Peyer's patch (tissue), 4 donors: ENCODE data around the gene MYO1H. TPM values are rescaled to one million over a fixed set of nuclear protein-coding genes. Genes with fewer than 3 reads are reported as not detected.

Source experiments
- DNase-seq, 3 donors: peaks; one replicate each; pipeline ENCODE4 v3.0.0-alpha.2; 2017 to 2019
- H3K27ac ChIP-seq, 4 donors: fragments of 200-600 bp; sonication (generic); one replicate each; pipeline ENCODE4 v1.5.1; 2016 to 2019
- H3K27me3 ChIP-seq, 2 donors: fragments of 200-600 bp; sonication (generic); one replicate each; pipeline ENCODE4 v1.5.1; 2019
- H3K36me3 ChIP-seq, 3 donors: fragments of 200-600 bp; sonication (generic); one replicate each; pipeline ENCODE4 v1.5.1; 2016 to 2019
- H3K4me1 ChIP-seq, 4 donors: fragments of 200-600 bp; sonication (generic); one replicate each; pipeline ENCODE4 v1.5.1; 2016 to 2019
- H3K4me3 ChIP-seq, 4 donors: fragments of 200-600 bp; sonication (generic); 1 replicate in 3 of 4; 2 replicates in 1 of 4; pipeline ENCODE4 v1.5.1; 2016 to 2019; ENCODE audit warnings: mild to moderate bottlenecking in 1 of 4
- H3K9me3 ChIP-seq, 4 donors: fragments of 200-600 bp; sonication (generic); one replicate each; pipeline ENCODE4 v1.5.1; 2016 to 2019; ENCODE audit warnings: mild to moderate bottlenecking in 1 of 4
- CTCF ChIP-seq, 6 experiments: fragments of 450-650 bp in 4 of 6; fragments of 200-600 bp in 2 of 6; sonication (generic) in 1 of 6; IDR thresholded peaks; one replicate each; pipeline ENCODE4 v1.5.1; 2017 to 2019; ENCODE audit warnings: antibody characterized with exemption in 6 of 6, mild to moderate bottlenecking in 3 of 6, moderate library complexity in 1 of 6
- POLR2A ChIP-seq, 2 donors: fragments of 450-650 bp; IDR thresholded peaks; one replicate each; pipeline ENCODE4 v1.5.1; 2017; ENCODE audit warnings: antibody characterized with exemption in 2 of 2, mild to moderate bottlenecking in 2 of 2, moderate library complexity in 2 of 2
- total RNA-seq, 4 donors: library from RNA; depleted of rRNA; stranded (reverse); fragments of >200 nt; gene quantifications; one replicate each; pipeline ENCODE4 v1.1.0, GENCODE V29; 2016

Gene MYO1H
- total RNA-seq, 4 donors from 2014 or later, result not detected

GRCh38 chr12:109462868-109463692, 115.4 kb downstream of the MYO1H start:
- Histone ChIP-seq H3K36me3 (peaks cover 0 to 41% (median 0%) of the 10 kb centered on the region in 3 donors), H3K4me3 (peak overlapping the region in 1 of 4 donors; percentile 4), H3K4me1 (peaks cover 0 to 38% (median 8%) of the 10 kb centered on the region in 4 donors), H3K27ac (peak overlapping the region; percentile 66 to 91 (median 80)), H3K27me3 (no peaks in the 10 kb centered on the region), H3K9me3 (no peaks in the 10 kb centered on the region)
- DNase-seq, result peak in 2 of 3 donors; percentile 22 to 82
- TF ChIP-seq POLR2A (IDR thresholded peaks at IDR 0.05), result no peak
- TF ChIP-seq CTCF (IDR thresholded peaks at IDR 0.05), result no peak

GRCh38 chr12:109463756-109464155, 116.1 kb downstream of the MYO1H start:
- Histone ChIP-seq H3K4me1 (peaks cover 0 to 38% (median 8%) of the 10 kb centered on the region in 4 donors), H3K9me3 (no peaks in the 10 kb centered on the region)

GRCh38 chr12:109464642-109465351, 117.1 kb downstream of the MYO1H start:
- no peak for DNase-seq
- TF ChIP-seq POLR2A (IDR thresholded peaks at IDR 0.05) (no peak), CTCF (IDR thresholded peaks at IDR 0.05) (no peak)
- H3K27me3 ChIP-seq, result no peaks in the 10 kb centered on the region
- H3K36me3 ChIP-seq, result peaks cover 0 to 54% (median 0%) of the 10 kb centered on the region in 3 donors
- H3K27ac ChIP-seq, result peak overlapping the region in 3 of 4 donors; percentile 38 to 91 (median 80)
- no peaks in the 10 kb centered on the region for H3K9me3 ChIP-seq
- H3K4me3 ChIP-seq, result no peak overlapping the region
- H3K4me1 ChIP-seq, result peaks cover 0 to 38% (median 8%) of the 10 kb centered on the region in 4 donors

More at GRCh38 chr12:109463756-109464155, 116.1 kb downstream of the MYO1H start:
- Histone ChIP-seq H3K27ac (peak overlapping the region; percentile 66 to 91 (median 80)), H3K27me3 (no peaks in the 10 kb centered on the region), H3K4me3 (peak overlapping the region in 1 of 4 donors; percentile 4), H3K36me3 (peaks cover 0 to 45% (median 0%) of the 10 kb centered on the region in 3 donors)
- DNase-seq, result no peak
- TF ChIP-seq CTCF (IDR thresholded peaks at IDR 0.05), result no peak
- TF ChIP-seq POLR2A (IDR thresholded peaks at IDR 0.05), result no peak

- H3K9me3 ChIP-seq, result no peaks in the 10 kb centered on the region
- no peak overlapping the region for H3K4me3 ChIP-seq
- peaks cover 0 to 27% (median 5%) of the 10 kb centered on the region in 4 donors for H3K4me1 ChIP-seq
- H3K27ac ChIP-seq, result peak overlapping the region in 2 of 4 donors; percentile 80 to 91
- peaks cover 0 to 48% (median 0%) of the 10 kb centered on the region in 3 donors for H3K36me3 ChIP-seq
- TF ChIP-seq POLR2A (IDR thresholded peaks at IDR 0.05) (no peak), CTCF (IDR thresholded peaks at IDR 0.05) (no peak)
- no peaks in the 10 kb centered on the region for H3K27me3 ChIP-seq
- no peak for DNase-seq
Observed at GRCh38 chr12:109466305-109466704, 118.6 kb downstream of the MYO1H start.

- no peak overlapping the region for H3K4me3 ChIP-seq
- peaks cover 0 to 48% (median 0%) of the 10 kb centered on the region in 3 donors for H3K36me3 ChIP-seq
- H3K27ac ChIP-seq, result peak overlapping the region in 2 of 4 donors; percentile 44 to 91
- TF ChIP-seq CTCF (IDR thresholded peaks at IDR 0.05) (no peak), POLR2A (IDR thresholded peaks at IDR 0.05) (no peak)
- H3K27me3 ChIP-seq, result no peaks in the 10 kb centered on the region
- H3K4me1 ChIP-seq, result peaks cover 0 to 22% (median 3%) of the 10 kb centered on the region in 4 donors
- no peak for DNase-seq
- H3K9me3 ChIP-seq, result no peaks in the 10 kb centered on the region
Observed at GRCh38 chr12:109466821-109467220, 119.1 kb downstream of the MYO1H start.
